SK-N-SH treated with all-trans-retinoic acid at 6 μM for 48 hours (cell line): ENCODE data around the gene PSMF1.
"Not testable (repeated sequence)": the region's sequence is repeated elsewhere in the genome, so short reads cannot be mapped to it uniquely, and the experiment has no call there.

Experiments
- ATAC-seq: fragments of 200-7000 bp; cut with Tn5 transposase; 3 replicates; pipeline ENCODE4 v1.9.1; 2020; ENCODE audit warnings: mild to moderate bottlenecking, moderate library complexity
- ARNTL ChIP-seq: fragments of 450-650 bp; formaldehyde crosslinking; IDR thresholded peaks from 2 replicates; pipeline ENCODE4 v1.5.0; 2020; ENCODE audit warnings: low read depth, mild to moderate bottlenecking, moderate library complexity, borderline replicate concordance
- BACH2 ChIP-seq: fragments of 250-450 bp; sonication (Bioruptor Pico); IDR thresholded peaks from 2 replicates; pipeline ENCODE4 v1.9.0; 2021; ENCODE audit warnings: mild to moderate bottlenecking, borderline replicate concordance
- CREB5 ChIP-seq: fragments of 250-450 bp; sonication (Bioruptor Pico); IDR thresholded peaks from 2 replicates; pipeline ENCODE4 v1.5.1; 2020; ENCODE audit warnings: low read depth, mild to moderate bottlenecking, moderate library complexity
- CSDC2 ChIP-seq: fragments of 250-450 bp; sonication (Bioruptor Pico); IDR thresholded peaks from 2 replicates; pipeline ENCODE4 v1.5.0; 2020; ENCODE audit warnings: mild to moderate bottlenecking, moderate library complexity
- ESRRG ChIP-seq: fragments of 250-450 bp; sonication (Bioruptor Pico); IDR thresholded peaks from 2 replicates; pipeline ENCODE4 v1.6.1; 2021; ENCODE audit warnings: mild to moderate bottlenecking
- ISL1 ChIP-seq: fragments of 250-450 bp; sonication (Bioruptor Pico); IDR thresholded peaks from 2 replicates; pipeline ENCODE4 v2.1.2; 2022; ENCODE audit warnings: mild to moderate bottlenecking, moderate library complexity
- OSR1 ChIP-seq: fragments of 250-450 bp; sonication (Bioruptor Pico); IDR thresholded peaks from 2 replicates; pipeline ENCODE4 v1.8.0; 2022; ENCODE audit warnings: moderate library complexity, mild to moderate bottlenecking, inconsistent platforms
- PATZ1 ChIP-seq: fragments of 250-450 bp; sonication (Bioruptor Pico); IDR thresholded peaks from 2 replicates; pipeline ENCODE4 v1.8.0; 2020; ENCODE audit warnings: mild to moderate bottlenecking, moderate library complexity, borderline replicate concordance
- PPARA ChIP-seq: fragments of 250-450 bp; sonication (Bioruptor Pico); IDR thresholded peaks from 2 replicates; pipeline ENCODE4 v1.5.0; 2020; ENCODE audit warnings: mild to moderate bottlenecking, borderline replicate concordance
- RARB ChIP-seq: fragments of 250-450 bp; sonication (Bioruptor Pico); IDR thresholded peaks from 2 replicates; pipeline ENCODE4 v1.8.0; 2021; ENCODE audit warnings: mild to moderate bottlenecking, moderate library complexity
- TCF4 ChIP-seq: fragments of 250-450 bp; sonication (Bioruptor Pico); IDR thresholded peaks from 2 replicates; pipeline ENCODE4 v1.8.0; 2021; ENCODE audit warnings: mild to moderate bottlenecking, moderate library complexity, borderline replicate concordance
- TOX ChIP-seq: fragments of 250-450 bp; sonication (Bioruptor Pico); IDR thresholded peaks from 2 replicates; pipeline ENCODE4 v1.8.0; 2021; ENCODE audit warnings: mild to moderate bottlenecking, moderate library complexity, borderline replicate concordance
- TSHZ2 ChIP-seq: fragments of 250-450 bp; sonication (Bioruptor Pico); IDR thresholded peaks from 2 replicates; pipeline ENCODE4 v1.5.0; 2020; ENCODE audit warnings: mild to moderate bottlenecking, moderate library complexity
- ZC3H10 ChIP-seq: fragments of 250-450 bp; sonication (Bioruptor Pico); IDR thresholded peaks from 2 replicates; pipeline ENCODE4 v1.5.1; 2021; ENCODE audit warnings: mild to moderate bottlenecking, moderate library complexity
- ZFP3 ChIP-seq: fragments of 250-450 bp; sonication (Bioruptor Pico); IDR thresholded peaks from 2 replicates; pipeline ENCODE4 v1.5.0; 2020; ENCODE audit warnings: mild to moderate bottlenecking, moderate library complexity
- ZFP30 ChIP-seq: fragments of 450-650 bp; formaldehyde crosslinking; IDR thresholded peaks from 2 replicates; pipeline ENCODE4 v1.5.0; 2022; ENCODE audit warnings: mild to moderate bottlenecking, moderate library complexity
- ZNF565 ChIP-seq: fragments of 450-650 bp; formaldehyde crosslinking; conservative IDR thresholded peaks from 2 replicates; pipeline ENCODE4 v1.5.0; 2020; ENCODE audit warnings: low read depth, mild to moderate bottlenecking, moderate library complexity
- ZNF70 ChIP-seq: fragments of 450-650 bp; formaldehyde crosslinking; IDR thresholded peaks from 2 replicates; pipeline ENCODE4 v1.5.0; 2020; ENCODE audit warnings: mild to moderate bottlenecking, moderate library complexity

The PSMF1 gene

GRCh38 chr20:1144401-1145172 lies 26.2 kb downstream of the PSMF1 start:
- no peak for ATAC-seq
- TF ChIP-seq BACH2 (CRISPR knock-in tag) (no peak), ZFP30 (no peak), TSHZ2 (CRISPR knock-in tag) (no peak), ZNF70 (no peak), CREB5 (CRISPR knock-in tag) (no peak), ARNTL (CRISPR knock-in tag) (no peak), CSDC2 (no peak), ZNF565 (CRISPR knock-in tag) (no peak)

- no peak for ATAC-seq
- TF ChIP-seq ZFP3, result no peak
- TF ChIP-seq BACH2 (CRISPR knock-in tag), result no peak
- TF ChIP-seq CSDC2, result no peak
- no peak for TF ChIP-seq RARB (CRISPR knock-in tag)
- no peak for TF ChIP-seq PPARA (CRISPR knock-in tag)
- no peak for TF ChIP-seq ZFP30
- TF ChIP-seq ZC3H10 (CRISPR knock-in tag), result no peak
- no peak for TF ChIP-seq PATZ1 (CRISPR knock-in tag)
- no peak for TF ChIP-seq ESRRG (CRISPR knock-in tag)
- no peak for TF ChIP-seq TSHZ2 (CRISPR knock-in tag)
- no peak for TF ChIP-seq ARNTL (CRISPR knock-in tag)
- no peak for TF ChIP-seq CREB5 (CRISPR knock-in tag)
- no peak for TF ChIP-seq OSR1 (CRISPR knock-in tag)
- no peak for TF ChIP-seq TCF4
- TF ChIP-seq TOX (CRISPR knock-in tag), result no peak
- TF ChIP-seq ISL1 (CRISPR knock-in tag), result no peak
These were observed 28.6 kb downstream of the PSMF1 start for GRCh38 chr20:1146957-1147356.

- ATAC-seq, result not testable (repeated sequence)
These were observed 31.4 kb downstream of the PSMF1 start for GRCh38 chr20:1149812-1150211.
